LNCAP (cell line): ENCODE measurements around the gene MAP3K20.

Experiments
- TF ChIP-seq, protein P1 (sequence below): fragments of 450-650 bp; IDR thresholded peaks from 2 replicates; pipeline ENCODE4 v1.5.1; 2017; ENCODE audit warnings: mild to moderate bottlenecking

MAP3K20 gene

GRCh38 chr2:173195100-173195499, 119.5 kb downstream of the MAP3K20 start:
- TF ChIP-seq, protein P1, sequence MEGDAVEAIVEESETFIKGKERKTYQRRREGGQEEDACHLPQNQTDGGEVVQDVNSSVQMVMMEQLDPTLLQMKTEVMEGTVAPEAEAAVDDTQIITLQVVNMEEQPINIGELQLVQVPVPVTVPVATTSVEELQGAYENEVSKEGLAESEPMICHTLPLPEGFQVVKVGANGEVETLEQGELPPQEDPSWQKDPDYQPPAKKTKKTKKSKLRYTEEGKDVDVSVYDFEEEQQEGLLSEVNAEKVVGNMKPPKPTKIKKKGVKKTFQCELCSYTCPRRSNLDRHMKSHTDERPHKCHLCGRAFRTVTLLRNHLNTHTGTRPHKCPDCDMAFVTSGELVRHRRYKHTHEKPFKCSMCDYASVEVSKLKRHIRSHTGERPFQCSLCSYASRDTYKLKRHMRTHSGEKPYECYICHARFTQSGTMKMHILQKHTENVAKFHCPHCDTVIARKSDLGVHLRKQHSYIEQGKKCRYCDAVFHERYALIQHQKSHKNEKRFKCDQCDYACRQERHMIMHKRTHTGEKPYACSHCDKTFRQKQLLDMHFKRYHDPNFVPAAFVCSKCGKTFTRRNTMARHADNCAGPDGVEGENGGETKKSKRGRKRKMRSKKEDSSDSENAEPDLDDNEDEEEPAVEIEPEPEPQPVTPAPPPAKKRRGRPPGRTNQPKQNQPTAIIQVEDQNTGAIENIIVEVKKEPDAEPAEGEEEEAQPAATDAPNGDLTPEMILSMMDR: no peak

- TF ChIP-seq, protein P1: no peak
Observed at GRCh38 chr2:173196080-173196479, 120.4 kb downstream of the MAP3K20 start.

DNA sequence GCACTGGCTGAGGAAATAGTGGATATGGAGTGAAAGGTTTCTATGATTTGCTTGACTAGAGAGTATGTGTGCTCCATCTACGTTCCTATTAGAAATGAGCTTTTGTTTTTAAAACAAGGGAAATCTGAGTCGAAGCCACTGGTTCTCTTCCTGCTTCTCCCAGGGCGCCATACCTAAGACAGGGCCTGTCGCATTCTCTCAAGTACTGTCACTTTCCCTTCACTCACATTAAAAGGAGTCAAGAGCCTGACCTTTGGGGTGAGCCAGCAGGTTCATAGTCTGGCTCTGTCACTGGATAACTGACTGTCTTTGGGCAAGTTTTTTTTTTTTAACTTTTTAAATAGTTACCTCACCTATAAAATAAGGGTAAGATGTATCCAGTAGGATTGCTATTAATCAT, 121.0 kb downstream of the MAP3K20 start:
- TF ChIP-seq, protein P1: no peak

DNA sequence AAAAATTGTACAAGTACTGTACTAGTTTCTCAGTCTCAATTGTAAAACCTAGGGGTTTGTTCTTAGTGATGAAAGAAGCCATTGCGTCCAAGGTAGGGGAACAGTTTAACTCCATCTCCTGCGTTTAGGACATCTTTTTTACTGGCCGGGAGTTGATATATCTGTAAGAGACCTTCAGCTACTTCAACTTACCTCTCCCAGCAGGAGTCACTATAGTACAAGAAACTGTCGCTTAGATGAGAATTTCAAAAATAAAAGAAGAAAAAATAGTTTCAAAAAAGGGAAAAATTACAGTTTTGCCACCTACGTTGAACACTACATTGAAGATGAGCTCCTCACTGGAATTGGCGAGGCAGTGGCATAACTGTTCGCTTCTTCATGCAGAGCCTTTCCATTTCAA, 122.7 kb downstream of the MAP3K20 start:
- TF ChIP-seq, protein P1: no peak

- TF ChIP-seq, protein P1: no peak
Observed at GRCh38 chr2:173199294-173199693, 123.6 kb downstream of the MAP3K20 start.

- TF ChIP-seq, protein P1: no peak
Observed at GRCh38 chr2:173202570-173202969, 126.9 kb downstream of the MAP3K20 start.

DNA sequence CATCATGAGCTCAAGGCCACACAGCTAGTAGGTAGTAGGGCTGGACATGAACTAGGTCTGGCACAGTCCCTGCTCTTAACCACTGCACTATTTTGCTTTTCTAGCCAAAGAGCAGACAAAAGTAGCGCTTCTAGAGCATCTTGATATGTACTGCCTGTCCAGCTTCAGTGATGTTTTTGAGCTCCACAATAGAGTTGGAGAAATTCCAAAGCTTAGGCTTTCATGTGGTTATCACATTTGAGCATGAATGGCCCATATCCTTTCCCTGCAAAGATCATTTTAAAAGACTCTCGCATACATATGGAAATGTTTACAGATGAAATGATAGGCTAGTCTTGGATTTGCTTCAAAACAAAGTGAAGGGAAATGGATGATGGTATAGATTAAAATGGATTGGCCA, 128.7 kb downstream of the MAP3K20 start:
- TF ChIP-seq, protein P1: no peak

DNA sequence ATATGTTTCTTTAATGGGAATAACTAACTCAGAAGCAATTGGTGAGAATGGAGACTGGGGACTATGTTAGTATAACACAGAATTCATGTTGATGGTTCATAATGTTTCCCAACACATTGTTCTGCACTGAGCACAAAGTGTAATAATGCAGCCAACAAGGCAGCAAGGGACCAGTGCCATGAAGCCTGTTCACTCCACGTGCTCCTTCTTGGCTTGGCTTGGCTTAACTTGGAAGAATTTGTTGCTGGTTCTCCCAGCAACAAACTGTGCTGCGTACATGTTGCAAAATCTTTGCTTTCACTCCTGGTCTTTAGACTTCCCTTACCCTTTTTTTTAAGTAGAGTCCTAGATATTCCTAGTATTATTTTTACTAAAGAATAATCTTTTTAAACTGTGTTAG, 129.7 kb downstream of the MAP3K20 start:
- TF ChIP-seq, protein P1: no peak
